Left lung (tissue), 10 donors: ENCODE measurements around the gene SLC5A5. TPM values are rescaled to one million over a fixed set of nuclear protein-coding genes. Genes with fewer than 3 reads are reported as not detected.

ENCODE experiments used
- ATAC-seq: fragments of 200-7000 bp; cut with Tn5 transposase; one replicate; pipeline ENCODE4 v1.9.1; 2020; ENCODE audit warnings: moderate library complexity
- DNase-seq, 4 donors: peaks; one replicate each; pipeline ENCODE4 v3.0.0-alpha.2; 2013 to 2020
- H3K27ac ChIP-seq, 2 donors: fragments of 200-600 bp; sonication (generic) in 1 of 2; one replicate each; pipeline versions ENCODE4 v1.5.0 to v1.8.0; 2020 to 2021
- H3K27me3 ChIP-seq, 2 donors: fragments of 200-600 bp; sonication (generic) in 1 of 2; one replicate each; pipeline versions ENCODE4 v1.5.0 to v1.8.0; 2020 to 2021
- H3K36me3 ChIP-seq, 2 donors: fragments of 200-600 bp; sonication (generic) in 1 of 2; one replicate each; pipeline versions ENCODE4 v1.5.0 to v1.8.0; 2020 to 2021
- H3K4me1 ChIP-seq, 2 donors: fragments of 200-600 bp; one replicate each; pipeline ENCODE4 v1.8.0; 2021
- H3K4me3 ChIP-seq, 2 donors: fragments of 200-600 bp; sonication (generic) in 1 of 2; one replicate each; pipeline versions ENCODE4 v1.5.0 to v1.8.0; 2020 to 2021; ENCODE audit warnings: mild to moderate bottlenecking in 1 of 2
- H3K9me3 ChIP-seq, 2 donors: fragments of 200-600 bp; sonication (generic) in 1 of 2; one replicate each; pipeline versions ENCODE4 v1.5.0 to v1.8.0; 2020 to 2021
- intact Hi-C, 2 donors: fragments of 100-400 bp; cut with DNase I; formaldehyde crosslinking; loops; one replicate each; pipeline versions ENCODE4 v1.11.2 to v1.14.2; 2022
- polyA plus RNA-seq, 6 donors: library from polyadenylated mRNA; unstranded; fragments of 120-200 nt; gene quantifications; one replicate each; pipeline ENCODE4 v1.2.1, GENCODE V29; 2013; ENCODE audit not compliant: insufficient read length in 6 of 6
- total RNA-seq, 2 donors: library from RNA; stranded (reverse); fragmentation: NEBNext Ultra II Directional; extraction: Animal tissue kit (Norgen Biotek cat#: 25700); gene quantifications; one replicate each; pipeline ENCODE4 v1.2.1, GENCODE V29; 2021
- TF ChIP-seq, protein P1 (sequence below), 2 donors: fragments of 200-600 bp; sonication (generic) in 1 of 2; IDR thresholded peaks; one replicate each; pipeline versions ENCODE4 v1.5.0 to v1.8.0; 2021; ENCODE audit warnings: antibody characterized with exemption in 2 of 2
- donor health status: DM: no; HTN: yes; CAD: no.
- donor health status: DM: no; HTN: no; CAD: no.

The SLC5A5 gene
- total and polyA plus RNA-seq, 8 donors = 0.06 to 0.55 (median 0.09) TPM; not detected in 1

DNA sequence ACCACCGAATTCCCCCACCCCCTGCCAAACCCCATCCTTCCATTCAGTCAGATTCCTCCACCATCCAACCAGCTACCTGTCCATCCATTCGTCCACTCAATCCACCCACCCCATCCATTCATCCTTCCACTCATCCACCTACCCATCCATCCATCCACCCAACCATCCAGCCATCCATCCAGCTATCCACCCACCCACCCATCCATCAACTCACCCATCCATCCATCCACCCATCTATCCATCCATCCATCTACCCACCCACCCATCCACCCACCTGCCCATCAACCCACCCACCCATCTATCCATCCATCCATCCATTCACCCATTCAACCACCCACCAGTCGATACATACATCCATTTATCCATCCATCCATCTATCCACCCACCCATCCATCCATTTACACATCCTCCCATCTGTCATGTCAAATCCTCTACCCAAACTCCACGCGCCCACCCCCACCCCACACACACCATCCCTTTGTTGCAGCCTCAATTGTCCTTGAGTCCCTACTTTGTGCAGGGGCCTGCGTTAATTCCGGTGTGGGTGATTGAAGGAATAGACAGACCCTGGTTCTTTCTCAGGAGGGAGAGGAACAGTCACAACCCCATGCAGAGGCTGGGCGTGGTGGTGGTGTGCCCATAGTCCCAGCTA is 5.3 kb upstream of the SLC5A5 start:
- H3K27me3 ChIP-seq = peaks cover 21 to 27% of the 10 kb centered on the region in 2 donors
- H3K27ac ChIP-seq = no peak overlapping the region
- DNase-seq = no peak
- intact Hi-C loops = loop anchor here in 1 of 2 donors (10.0 kb wide), 2 partner anchors 58 to 128 kb away; no protein-coding TSS in a partner anchor
- peaks cover 9 to 43% of the 10 kb centered on the region in 2 donors for H3K36me3 ChIP-seq
- TF ChIP-seq, protein P1, sequence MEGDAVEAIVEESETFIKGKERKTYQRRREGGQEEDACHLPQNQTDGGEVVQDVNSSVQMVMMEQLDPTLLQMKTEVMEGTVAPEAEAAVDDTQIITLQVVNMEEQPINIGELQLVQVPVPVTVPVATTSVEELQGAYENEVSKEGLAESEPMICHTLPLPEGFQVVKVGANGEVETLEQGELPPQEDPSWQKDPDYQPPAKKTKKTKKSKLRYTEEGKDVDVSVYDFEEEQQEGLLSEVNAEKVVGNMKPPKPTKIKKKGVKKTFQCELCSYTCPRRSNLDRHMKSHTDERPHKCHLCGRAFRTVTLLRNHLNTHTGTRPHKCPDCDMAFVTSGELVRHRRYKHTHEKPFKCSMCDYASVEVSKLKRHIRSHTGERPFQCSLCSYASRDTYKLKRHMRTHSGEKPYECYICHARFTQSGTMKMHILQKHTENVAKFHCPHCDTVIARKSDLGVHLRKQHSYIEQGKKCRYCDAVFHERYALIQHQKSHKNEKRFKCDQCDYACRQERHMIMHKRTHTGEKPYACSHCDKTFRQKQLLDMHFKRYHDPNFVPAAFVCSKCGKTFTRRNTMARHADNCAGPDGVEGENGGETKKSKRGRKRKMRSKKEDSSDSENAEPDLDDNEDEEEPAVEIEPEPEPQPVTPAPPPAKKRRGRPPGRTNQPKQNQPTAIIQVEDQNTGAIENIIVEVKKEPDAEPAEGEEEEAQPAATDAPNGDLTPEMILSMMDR (IDR thresholded peaks at IDR 0.05) = no peak
- H3K4me3 ChIP-seq = no peak overlapping the region
- no peak for ATAC-seq
- peaks cover 3 to 32% of the 10 kb centered on the region in 2 donors for H3K4me1 ChIP-seq
- H3K9me3 ChIP-seq = no peaks in the 10 kb centered on the region

DNA sequence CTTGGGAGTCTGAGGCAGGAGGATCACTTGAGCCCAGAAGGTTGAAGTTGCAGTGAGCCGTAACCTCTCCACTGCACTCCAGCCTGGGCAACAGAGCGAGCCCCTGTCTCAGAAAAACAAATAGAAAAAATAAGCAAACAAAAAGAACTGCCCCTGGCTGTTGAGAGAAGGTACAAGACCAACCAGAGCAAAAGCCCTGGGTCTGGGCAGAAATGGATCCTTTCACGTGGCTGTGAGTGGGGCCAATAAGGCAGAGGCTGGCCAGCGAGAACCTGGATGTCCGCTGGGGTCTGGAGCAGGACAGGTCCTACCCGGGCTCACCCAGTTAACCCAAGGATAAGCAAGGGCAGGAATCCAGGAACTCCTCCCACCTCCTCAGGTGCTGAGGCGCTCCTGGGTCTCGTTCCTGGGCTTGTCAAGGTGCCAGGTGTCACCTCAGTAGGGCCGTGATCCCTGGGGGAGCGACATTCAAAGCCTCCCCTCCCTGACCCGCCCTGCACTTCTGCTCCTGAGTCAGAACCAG is 4.7 kb upstream of the SLC5A5 start:
- H3K9me3 ChIP-seq = no peaks in the 10 kb centered on the region
- no peak for ATAC-seq
- TF ChIP-seq, protein P1 (IDR thresholded peaks at IDR 0.05) = no peak
- peaks cover 27 to 33% of the 10 kb centered on the region in 2 donors for H3K27me3 ChIP-seq
- DNase-seq = no peak
- intact Hi-C loops = loop anchor here in 1 of 2 donors (10.0 kb wide), 2 partner anchors 58 to 128 kb away; no protein-coding TSS in a partner anchor
- H3K4me3 ChIP-seq = no peak overlapping the region
- peaks cover 0 to 32% of the 10 kb centered on the region in 2 donors for H3K4me1 ChIP-seq
- no peak overlapping the region for H3K27ac ChIP-seq
- peaks cover 8 to 37% of the 10 kb centered on the region in 2 donors for H3K36me3 ChIP-seq

DNA sequence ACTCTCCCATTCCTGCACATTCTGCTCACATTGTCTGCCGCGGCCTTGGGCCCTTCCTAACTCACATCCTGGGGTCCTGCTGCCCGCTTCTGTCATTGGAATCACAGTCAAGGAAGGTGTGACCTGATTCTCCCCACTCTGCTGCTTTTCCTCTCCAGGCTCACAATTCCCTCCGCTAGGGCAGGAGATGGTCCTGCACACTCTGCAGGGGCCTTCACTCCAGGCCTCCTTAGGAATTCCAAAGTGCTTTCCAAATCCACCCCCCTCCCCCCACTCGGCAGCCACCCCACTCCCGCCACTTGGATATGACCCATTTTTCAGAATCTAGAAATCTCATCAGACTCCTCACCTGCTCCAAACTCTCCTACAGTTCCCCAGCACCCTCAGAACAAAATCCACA is 3.1 kb upstream of the SLC5A5 start:
- Histone ChIP-seq H3K27me3 (peaks cover 43 to 49% of the 10 kb centered on the region in 2 donors), H3K4me3 (no peak overlapping the region), H3K4me1 (peaks cover 0 to 32% of the 10 kb centered on the region in 2 donors), H3K9me3 (no peaks in the 10 kb centered on the region), H3K36me3 (peaks cover 0 to 20% of the 10 kb centered on the region in 2 donors), H3K27ac (no peak overlapping the region)
- no peak for ATAC-seq
- TF ChIP-seq, protein P1 (IDR thresholded peaks at IDR 0.05) = no peak
- intact Hi-C loops = loop anchor here in 1 of 2 donors (10.0 kb wide), 2 partner anchors 56 to 126 kb away; no protein-coding TSS in a partner anchor
- no peak for DNase-seq

DNA sequence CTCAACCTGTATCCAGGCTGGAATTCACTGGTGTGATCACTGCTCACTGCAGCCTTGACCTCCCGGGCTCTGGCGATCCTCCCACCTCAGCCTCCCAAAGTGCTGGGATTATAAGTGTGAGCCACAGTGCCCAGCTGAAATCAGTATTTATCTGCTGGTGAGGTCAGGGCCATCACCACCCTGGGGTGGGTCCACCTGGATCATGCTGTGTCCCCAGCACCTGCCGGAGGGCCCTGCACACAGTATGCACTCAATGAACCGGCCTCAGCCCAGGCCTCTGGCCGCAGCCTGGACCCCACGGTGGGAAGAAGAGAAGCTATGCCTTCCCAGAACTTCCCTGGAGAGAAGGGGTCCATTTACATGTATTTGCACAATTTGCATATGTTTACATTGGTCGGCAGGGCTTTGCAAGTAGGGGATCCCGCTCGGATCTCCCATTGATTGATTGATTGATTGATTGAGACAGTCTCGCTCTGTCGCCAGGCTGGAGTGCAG is 2.6 kb upstream of the SLC5A5 start:
- Histone ChIP-seq H3K36me3 (peaks cover 0 to 15% of the 10 kb centered on the region in 2 donors), H3K27me3 (peaks cover 48 to 54% of the 10 kb centered on the region in 2 donors), H3K27ac (no peak overlapping the region), H3K4me1 (peaks cover 0 to 32% of the 10 kb centered on the region in 2 donors), H3K4me3 (no peak overlapping the region), H3K9me3 (no peaks in the 10 kb centered on the region)
- no peak for ATAC-seq
- intact Hi-C loops = loop anchor here in 1 of 2 donors (10.0 kb wide), 2 partner anchors 56 to 126 kb away; no protein-coding TSS in a partner anchor
- TF ChIP-seq, protein P1 (IDR thresholded peaks at IDR 0.05) = no peak
- DNase-seq = no peak
